Mucosa of gallbladder (tissue), 1 donor: ENCODE results near the gene FBRS. TPM values are rescaled to one million over a fixed set of nuclear protein-coding genes. Genes with fewer than 3 reads are reported as not detected.

Experiments used
- DNase-seq: peaks from one replicate; pipeline ENCODE4 v3.0.0-alpha.2; 2020; ENCODE audit warnings: low spot score
- total RNA-seq: library from RNA; stranded (reverse); gene quantifications from one replicate; pipeline ENCODE4 v1.2.1, GENCODE V29; 2021
- donor health status: DM: no; HTN: no; CAD: no.

Gene FBRS
- total RNA-seq, 1 donor from 2014 or later, result 84.9 TPM

GRCh38 chr16:30644334-30644830 lies 13.8 kb upstream of the FBRS start:
- DNase-seq, result no peak

- no peak for DNase-seq
Measured at GRCh38 chr16:30645727-30646126, 12.5 kb upstream of the FBRS start.

GRCh38 chr16:30647274-30647571 lies 11.0 kb upstream of the FBRS start:
- DNase-seq, result no peak

- no peak for DNase-seq
Measured at GRCh38 chr16:30649725-30650368, 8.4 kb upstream of the FBRS start.

- DNase-seq, result peak; percentile 99
Measured at GRCh38 chr16:30650369-30651123, 7.7 kb upstream of the FBRS start, which contains the start of gene PRR14. Gene PRR14, plus strand, starts transcription at chr16:30650960. Its CDS starts 686 bp downstream, at chr16:30651646.

GRCh38 chr16:30651124-30652004 lies 6.9 kb upstream of the FBRS start:
- peak; percentile 50 for DNase-seq

GRCh38 chr16:30652005-30652296 lies 6.3 kb upstream of the FBRS start:
- DNase-seq, result no peak

- no peak for DNase-seq
Measured at GRCh38 chr16:30652718-30653117, 5.5 kb upstream of the FBRS start.

GRCh38 chr16:30654856-30655255 lies 3.4 kb upstream of the FBRS start:
- DNase-seq, result no peak

GRCh38 chr16:30655815-30656347 lies 2.4 kb upstream of the FBRS start:
- DNase-seq, result no peak

- no peak for DNase-seq
Measured at GRCh38 chr16:30656388-30656787, 1.8 kb upstream of the FBRS start.

GRCh38 chr16:30656974-30657865 lies 1.0 kb upstream of the FBRS start:
- no peak for DNase-seq

- peak; percentile 32 for DNase-seq
Measured at GRCh38 chr16:30658731-30659506, 688 bp downstream of the FBRS start.

- DNase-seq, result no peak
Measured at GRCh38 chr16:30659507-30660423, 1.5 kb downstream of the FBRS start.

GRCh38 chr16:30660424-30661261 lies 2.4 kb downstream of the FBRS start:
- DNase-seq, result no peak

- no peak for DNase-seq
Measured at GRCh38 chr16:30662449-30662848, 4.2 kb downstream of the FBRS start.

- DNase-seq, result no peak
Measured at GRCh38 chr16:30663038-30663437, 4.8 kb downstream of the FBRS start.

- no peak for DNase-seq
Measured at GRCh38 chr16:30663820-30664219, 5.6 kb downstream of the FBRS start.
